ENCODE measurements around the gene OR8K1.

Gene OR8K1

DNA sequence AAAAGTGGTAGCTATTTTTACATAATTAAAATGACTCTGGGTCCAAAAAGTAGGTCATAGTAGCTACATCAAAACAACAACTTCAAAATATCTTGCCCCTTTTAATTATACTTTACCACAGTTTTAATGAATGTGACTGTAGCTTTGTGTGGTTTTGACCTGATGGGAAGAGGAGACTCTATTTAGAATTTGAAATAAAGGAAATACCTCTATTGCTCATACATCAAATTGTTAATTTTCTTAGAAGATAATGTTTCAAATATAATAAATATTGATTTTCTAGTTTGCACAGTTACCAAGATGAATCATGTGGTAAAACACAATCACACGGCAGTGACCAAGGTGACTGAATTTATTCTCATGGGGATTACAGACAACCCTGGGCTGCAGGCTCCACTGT is at the start of gene OR8K1:
OR8K1 (plus strand) TSS at position 301 of the 400 bp plus-strand sequence; CDS start at position 301, 0 bp downstream.
- DNase-seq: no peak

DNA sequence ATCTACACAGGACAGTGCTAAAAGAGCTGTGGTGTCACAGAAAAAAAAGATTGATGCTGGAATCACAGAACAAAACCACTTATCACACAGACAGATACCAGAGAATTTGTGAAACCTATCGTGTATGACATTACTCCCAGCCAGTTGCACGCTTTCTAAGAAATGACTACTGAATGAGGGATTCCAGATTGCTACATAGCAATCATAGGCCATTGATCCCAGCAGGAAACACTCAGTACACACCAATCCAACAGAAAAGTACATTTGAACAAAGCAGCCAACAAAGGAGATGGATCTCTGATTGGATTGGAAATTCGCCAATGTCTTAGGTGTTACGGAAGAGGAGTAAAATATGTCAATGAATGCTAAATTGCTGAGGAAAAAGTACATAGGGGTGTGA is 48.9 kb upstream of the OR8K1 start:
- DNase-seq: no peak

DNA sequence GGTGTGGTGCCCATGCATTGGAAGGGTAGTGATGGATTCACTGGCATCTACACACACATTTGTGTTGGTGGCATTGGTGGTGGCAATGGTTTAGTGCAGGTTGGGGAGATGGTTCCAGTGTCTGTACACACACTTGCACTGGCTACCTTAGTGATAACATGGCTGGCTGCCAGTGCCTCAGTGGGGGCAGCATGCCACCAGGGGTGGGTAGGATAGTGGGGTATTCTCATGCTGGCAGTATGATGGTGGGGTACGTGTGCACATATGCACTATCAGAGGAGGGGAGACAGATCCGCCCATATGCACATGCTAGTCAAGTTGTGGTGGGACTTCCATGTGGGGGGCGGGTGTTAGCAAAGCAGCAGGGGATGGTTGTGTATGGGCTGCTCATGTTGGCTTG is 38.0 kb upstream of the OR8K1 start:
- no peak for DNase-seq

DNA sequence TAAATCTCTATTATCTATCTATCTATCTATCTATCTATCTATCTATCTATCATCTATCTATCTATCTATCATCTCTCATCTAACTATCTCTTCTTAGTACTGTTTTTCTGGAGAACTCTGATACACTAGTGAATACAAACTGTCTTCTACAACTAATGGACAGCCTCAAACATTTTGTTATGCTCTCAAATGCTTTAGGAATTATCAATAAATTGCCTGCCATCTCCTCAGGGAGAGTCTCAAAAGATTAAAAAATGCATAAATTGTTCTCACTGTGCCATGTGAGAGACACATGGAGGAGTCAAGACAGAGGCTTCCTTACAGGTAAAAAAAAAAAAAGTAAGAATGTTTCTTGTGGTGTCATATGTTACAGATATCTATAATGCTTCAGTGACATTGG is 31.0 kb upstream of the OR8K1 start, which contains the start of gene OR8K3:
OR8K3 (plus strand) TSS at position 301 of the 400 bp plus-strand sequence. CDS start 3,163 bp downstream, outside the sequence.
- DNase-seq: no peak

DNA sequence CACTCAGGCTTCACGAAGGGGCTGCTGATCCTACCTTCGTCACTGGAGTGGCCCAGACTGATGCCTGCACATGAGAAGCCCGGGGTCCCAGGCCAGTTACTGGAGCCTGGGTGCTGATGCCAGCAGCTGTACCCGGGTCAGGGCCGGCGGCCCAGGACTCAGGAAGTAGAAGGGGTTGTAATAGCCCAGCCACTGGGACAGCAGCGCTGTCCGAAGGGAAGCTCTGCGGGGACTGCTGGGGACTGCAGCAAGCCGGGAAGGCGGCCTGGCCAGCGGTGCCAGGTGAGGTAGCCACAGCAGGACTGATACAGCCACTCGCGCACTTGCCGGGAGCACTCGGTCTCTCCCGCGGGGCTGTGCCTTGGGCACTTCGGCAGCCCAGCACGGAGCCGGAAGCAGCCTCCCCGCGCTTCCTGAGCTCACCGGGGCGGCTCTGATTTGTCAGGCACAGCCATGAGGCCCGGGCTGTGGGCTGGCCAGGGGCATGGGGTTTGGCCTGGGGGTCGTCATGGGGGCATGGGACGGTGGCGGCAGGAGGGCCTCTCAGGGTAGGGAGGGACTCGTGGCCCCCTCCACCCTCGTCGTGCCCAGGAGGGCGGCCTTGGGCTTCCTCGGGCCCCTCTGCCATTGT is 13.9 kb upstream of the OR8K1 start:
- no peak for DNase-seq

DNA sequence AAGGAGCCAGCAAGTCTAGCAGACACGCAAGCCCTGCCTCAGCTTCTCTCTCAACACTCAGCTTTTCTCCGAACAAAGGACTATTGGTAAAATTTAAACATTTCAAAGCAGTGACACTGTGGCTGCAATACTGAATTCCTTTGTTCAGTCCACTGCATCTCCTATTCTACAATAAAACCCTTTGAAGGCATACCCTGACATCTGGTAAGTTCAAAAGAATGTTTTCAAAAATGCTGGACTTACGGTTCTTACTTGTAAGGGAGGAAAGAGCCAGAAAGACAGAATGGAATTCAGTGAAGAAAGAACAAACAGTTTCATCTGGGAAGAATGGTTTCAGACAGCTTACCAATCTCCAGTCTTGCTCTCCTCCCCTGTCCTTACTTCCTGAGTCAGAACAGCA is 12.7 kb upstream of the OR8K1 start:
- no peak for DNase-seq

DNA sequence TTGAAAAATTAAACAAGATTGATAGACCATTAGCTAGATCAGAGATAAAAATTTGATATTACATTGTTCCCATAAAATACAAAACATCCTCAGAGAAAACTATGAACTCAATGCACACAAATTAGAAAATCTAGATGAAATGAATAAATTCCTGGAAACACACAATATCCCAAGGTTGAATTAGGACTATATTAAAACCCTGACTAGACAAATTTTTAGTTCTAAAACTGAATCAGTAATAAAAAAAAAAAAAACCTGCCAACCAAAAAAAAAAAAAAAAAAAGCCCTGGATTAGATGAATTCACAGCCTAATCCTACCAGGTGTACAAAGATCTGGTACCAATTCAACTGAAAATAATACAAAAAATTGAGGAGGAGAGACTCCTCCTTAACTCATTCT is 5.5 kb upstream of the OR8K1 start:
- no peak for DNase-seq

DNA sequence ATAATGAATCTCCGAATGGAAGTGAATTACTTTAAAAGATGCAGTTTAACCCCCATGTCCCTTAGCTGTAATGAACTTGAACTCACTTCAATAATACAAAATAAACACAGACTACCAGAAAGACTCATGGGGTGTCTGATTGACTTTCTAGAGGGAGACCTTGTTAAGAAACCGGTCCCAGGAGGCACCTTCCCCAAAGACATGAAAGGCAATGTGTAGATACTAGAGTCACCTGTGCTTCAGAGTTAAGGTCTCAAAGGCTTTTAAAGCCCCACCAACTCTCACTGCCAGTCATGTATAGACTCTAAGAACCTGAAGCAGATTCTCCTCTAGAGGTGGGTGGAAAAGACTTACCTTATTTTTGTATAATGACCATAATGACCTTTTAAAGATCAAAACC is 8.2 kb downstream of the OR8K1 start, which contains the start of gene OR8J1:
OR8J1 (plus strand) TSS at position 301 of the 400 bp plus-strand sequence. CDS start 5,956 bp downstream, outside the sequence.
- no peak for DNase-seq

DNA sequence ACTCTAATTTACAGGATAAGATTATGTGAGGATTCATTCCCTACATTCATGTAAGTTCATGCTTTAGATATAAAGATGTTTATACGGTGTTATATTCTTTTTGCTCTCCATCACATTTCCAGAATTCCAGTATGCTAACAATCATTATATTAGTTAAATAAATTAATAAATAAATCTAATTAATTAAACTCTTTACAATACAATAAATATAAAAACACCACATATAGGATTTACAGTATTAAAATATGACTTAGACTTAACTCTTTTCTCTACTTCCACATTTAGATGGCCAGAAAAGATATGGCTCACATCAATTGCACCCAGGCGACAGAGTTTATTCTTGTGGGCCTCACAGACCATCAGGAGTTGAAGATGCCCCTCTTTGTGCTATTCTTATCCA is 29.5 kb downstream of the OR8K1 start, which contains the start of gene OR8U1:
OR8U1 (plus strand) TSS at position 301 of the 400 bp plus-strand sequence; CDS start at position 301, 0 bp downstream.
- DNase-seq: no peak

DNA sequence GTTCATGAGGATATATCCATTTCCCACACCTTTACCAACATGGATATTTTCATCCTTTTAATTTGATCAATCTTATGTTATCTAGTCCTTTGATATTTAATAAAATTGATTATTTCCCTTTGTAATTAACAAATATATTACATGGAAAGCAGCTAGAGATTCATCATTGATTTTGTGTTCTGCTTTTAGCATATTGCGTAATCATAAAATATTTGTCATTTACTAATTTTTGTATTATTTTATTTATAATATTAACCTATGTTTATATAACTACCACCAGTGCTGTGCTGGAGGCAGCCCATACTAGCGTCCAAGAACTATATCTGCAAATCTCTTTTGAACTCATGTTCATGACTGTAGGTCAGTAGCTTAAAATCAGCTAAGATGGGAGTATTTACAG is 34.3 kb downstream of the OR8K1 start:
- DNase-seq: no peak

DNA sequence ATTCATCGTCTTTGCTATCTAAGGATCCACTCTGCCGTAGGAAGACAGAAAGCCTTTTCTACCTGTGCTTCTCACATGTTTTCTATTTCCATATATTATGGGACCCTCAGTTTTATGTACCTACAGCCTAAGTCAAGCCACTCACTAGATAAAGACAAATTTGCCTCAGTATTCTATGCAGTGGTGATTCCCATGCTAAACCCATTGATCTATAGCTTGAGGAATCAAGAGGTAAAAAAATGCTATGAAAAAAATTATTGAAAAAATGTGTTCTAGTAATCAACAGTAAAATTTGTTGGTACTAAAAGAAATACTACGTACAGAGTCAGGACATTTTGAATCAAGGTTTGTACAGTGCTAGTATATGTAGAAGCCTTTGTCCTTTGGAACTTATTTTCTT is 48.5 kb downstream of the OR8K1 start:
- DNase-seq: no peak

DNA sequence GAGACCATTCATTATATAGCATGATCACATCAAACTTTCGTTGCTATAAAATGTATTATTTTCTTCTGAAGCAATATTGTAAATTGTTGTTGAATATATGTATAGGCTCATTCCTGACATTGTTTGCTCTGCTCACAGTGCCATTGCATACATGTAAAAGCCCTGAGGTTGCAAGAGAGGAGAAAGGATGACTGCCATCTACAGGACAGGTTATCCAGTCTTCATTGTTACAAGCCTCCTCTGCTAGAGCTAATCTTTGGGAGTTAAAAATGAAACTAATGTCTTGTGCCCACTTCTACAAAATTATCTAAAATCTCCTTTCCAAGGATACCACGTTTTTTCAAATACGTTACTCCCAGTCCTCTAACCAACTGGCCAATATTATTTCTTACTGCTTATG is 50.2 kb downstream of the OR8K1 start:
- DNase-seq: no peak
